ENCODE measurements around the gene PRKCE.
"Not testable (repeated sequence)": the region's sequence is repeated elsewhere in the genome, so short reads cannot be mapped to it uniquely, and the experiment has no call there.

The PRKCE gene

GRCh38 chr2:46223514-46223913 is 572.0 kb downstream of the PRKCE start:
- DNase-seq, result not testable (repeated sequence)

GRCh38 chr2:46225150-46225625 is 573.7 kb downstream of the PRKCE start:
- no peak for DNase-seq

- DNase-seq, result no peak
Observed at GRCh38 chr2:46225730-46226129, 574.3 kb downstream of the PRKCE start.

- no peak for DNase-seq
Observed at GRCh38 chr2:46226620-46227019, 575.1 kb downstream of the PRKCE start.

DNA sequence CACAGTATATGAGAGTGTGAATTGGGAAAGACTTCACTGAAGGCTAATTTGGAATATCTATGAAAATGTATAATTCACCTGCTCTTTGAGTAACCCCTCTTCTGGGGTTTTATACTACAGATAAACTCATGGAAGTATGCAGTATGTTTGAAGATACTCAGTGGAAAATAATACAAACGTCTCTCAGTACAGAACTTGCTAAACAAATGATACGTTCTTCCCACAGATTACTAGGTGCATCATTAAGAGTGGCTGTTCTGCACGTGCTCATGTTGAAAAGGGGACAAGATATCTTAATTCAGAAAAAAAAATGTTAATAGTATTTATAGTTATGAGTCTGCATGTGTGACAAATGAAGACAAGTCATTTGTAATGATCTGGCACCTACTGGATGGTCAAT is 575.5 kb downstream of the PRKCE start:
- DNase-seq, result no peak

- no peak for DNase-seq
Observed at GRCh38 chr2:46227674-46228289, 576.3 kb downstream of the PRKCE start.

GRCh38 chr2:46229134-46230063 is 577.9 kb downstream of the PRKCE start:
- DNase-seq, result no peak

DNA sequence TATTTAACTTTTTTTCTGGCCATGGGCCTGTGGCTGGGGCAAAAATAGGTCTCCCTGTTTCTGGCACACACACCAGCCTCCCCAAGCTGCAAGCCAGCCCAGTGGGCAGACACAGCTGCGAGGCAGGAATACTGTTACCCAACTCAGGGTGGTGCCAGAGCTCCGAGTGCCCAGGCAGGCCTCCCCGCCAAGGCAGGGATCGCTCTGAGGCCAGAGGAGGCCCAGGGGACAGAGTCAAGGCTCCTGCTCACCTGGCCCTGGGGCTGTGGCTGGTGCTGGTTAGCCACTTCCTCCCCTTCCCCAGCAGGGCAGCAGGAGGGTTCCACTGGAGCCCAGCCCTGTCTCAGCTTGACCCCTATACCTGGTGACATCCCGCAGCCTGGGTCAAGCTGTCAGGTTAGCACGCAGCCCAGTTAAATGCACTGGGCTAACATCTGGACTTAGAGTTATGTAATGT is 578.7 kb downstream of the PRKCE start:
- DNase-seq, result no peak

DNA sequence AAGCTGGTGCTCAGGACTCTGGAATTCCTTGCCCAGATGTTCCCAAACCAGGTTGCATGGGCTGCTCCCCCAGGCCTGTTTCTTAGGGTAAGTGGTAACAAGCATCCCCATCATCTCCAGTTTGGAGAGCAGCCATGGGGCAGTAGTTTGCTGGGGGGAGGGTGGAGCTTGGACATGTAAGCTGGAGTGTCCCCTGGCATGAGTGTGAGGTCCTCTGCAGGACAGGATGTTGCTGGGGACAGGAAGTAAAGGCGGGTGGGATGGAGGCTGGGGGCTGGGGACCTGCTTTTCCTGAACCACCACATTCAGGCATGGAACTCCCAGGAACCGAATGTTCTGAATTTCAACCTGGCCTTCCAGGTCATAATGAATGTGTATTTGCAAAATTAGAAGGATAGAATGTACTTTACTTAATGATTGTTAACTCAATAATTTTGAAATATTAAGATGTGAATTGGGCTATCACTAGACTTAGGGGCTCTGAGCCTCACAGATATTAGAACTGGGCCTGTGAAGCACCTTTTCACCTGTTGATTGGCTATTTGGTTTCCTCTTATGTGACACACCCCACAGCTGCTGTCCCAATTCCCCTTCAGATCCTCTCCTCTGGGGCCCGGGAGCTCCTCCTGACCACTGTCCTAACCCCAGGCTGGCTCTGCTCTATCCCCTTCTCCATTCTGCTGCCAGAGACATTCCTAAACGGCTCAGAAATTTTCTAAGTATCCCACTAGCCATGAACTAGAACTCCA is 579.4 kb downstream of the PRKCE start:
- DNase-seq, result no peak

- no peak for DNase-seq
Observed at GRCh38 chr2:46231721-46232120, 580.2 kb downstream of the PRKCE start.

- DNase-seq, result no peak
Observed at GRCh38 chr2:46232860-46233259, 581.4 kb downstream of the PRKCE start.

DNA sequence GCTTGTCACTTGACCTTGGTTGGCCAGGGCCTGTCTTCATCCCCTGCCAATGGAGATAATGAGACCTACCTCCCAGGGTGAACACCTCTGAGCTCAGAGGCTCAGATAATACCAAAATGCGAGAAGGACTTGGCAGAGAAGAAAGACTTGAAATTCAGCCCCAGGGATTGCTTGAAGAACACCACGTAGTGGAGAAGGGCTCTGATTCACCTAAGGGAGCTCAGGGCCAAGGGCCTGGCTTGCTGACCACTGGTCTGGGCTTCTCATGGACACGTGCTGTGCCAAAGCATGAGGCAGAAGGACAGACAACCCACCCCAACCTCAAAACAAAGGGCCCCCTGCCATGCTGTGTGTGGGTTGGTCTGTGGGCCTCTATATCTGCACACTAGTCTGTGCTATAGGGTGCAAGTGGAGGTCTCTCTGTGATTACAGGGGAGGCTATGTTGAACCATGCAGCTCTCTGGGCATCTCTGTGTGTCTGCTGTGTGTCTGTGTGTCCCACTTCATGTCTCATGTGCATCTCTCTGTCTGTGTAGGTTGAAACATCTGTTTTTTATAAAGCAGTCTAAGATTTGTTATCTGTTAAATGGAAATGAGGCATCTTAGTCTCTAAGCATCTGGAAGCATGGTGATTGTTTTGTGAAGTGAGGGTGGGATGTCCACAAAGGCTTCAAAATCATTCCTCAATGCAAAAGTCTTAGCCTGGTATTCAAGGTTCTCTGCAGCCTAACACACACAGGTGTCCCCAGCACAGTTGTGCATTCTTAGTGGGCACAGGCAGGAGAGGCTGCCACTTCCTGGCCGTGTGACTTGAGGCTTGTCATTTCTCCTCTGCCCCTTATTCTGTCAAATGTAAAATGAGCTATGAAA is 584.8 kb downstream of the PRKCE start:
- no peak for DNase-seq

- no peak for DNase-seq
Observed at GRCh38 chr2:46236876-46237859, 585.7 kb downstream of the PRKCE start.

Measured in NCI-H2171 treated with DMSO at 0.1 percent for 48 hours (cell line).